WTC11 (cell line): ENCODE results near the gene MSH3.

Experiments used
- IRF2 ChIP-seq: sonication (generic); formaldehyde crosslinking; IDR thresholded peaks from 2 replicates; pipeline ENCODE4 v1.8.0; 2022; ENCODE audit warnings: low read depth, missing genetic modification reagents, borderline replicate concordance
- NR2C2 ChIP-seq: sonication (generic); formaldehyde crosslinking; IDR thresholded peaks from 2 replicates; pipeline ENCODE4 v1.8.0; 2022; ENCODE audit warnings: mild to moderate bottlenecking, missing genetic modification reagents
- RELA ChIP-seq: sonication (generic); formaldehyde crosslinking; IDR thresholded peaks from 2 replicates; pipeline ENCODE4 v1.8.1; 2022; ENCODE audit warnings: missing genetic modification reagents, mild to moderate bottlenecking, borderline replicate concordance
- SMAD3 ChIP-seq: sonication (generic); formaldehyde crosslinking; IDR thresholded peaks from 2 replicates; pipeline ENCODE4 v1.8.0; 2022; ENCODE audit warnings: missing genetic modification reagents, mild to moderate bottlenecking, borderline replicate concordance
- ZNF138 ChIP-seq: sonication (generic); formaldehyde crosslinking; conservative IDR thresholded peaks from 2 replicates; pipeline ENCODE4 v1.8.1; 2022; ENCODE audit warnings: mild to moderate bottlenecking, moderate library complexity, missing genetic modification reagents
- TF ChIP-seq, protein P1 (sequence below): sonication (generic); formaldehyde crosslinking; conservative IDR thresholded peaks from 2 replicates; pipeline ENCODE4 v1.8.1; 2022; ENCODE audit warnings: mild to moderate bottlenecking, missing genetic modification reagents
- TF ChIP-seq, protein P2 (sequence below): fragments of 200-600 bp; IDR thresholded peaks from 2 replicates; pipeline ENCODE4 v1.8.0; 2022; ENCODE audit warnings: antibody characterized with exemption

- no peak for TF ChIP-seq IRF2
- TF ChIP-seq, protein P1, sequence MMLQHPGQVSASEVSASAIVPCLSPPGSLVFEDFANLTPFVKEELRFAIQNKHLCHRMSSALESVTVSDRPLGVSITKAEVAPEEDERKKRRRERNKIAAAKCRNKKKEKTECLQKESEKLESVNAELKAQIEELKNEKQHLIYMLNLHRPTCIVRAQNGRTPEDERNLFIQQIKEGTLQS, result no peak
- TF ChIP-seq RELA (CRISPR knock-in tag), result no peak
- TF ChIP-seq ZNF138, result no peak
- TF ChIP-seq SMAD3 (CRISPR knock-in tag), result no peak
- TF ChIP-seq, protein P2, sequence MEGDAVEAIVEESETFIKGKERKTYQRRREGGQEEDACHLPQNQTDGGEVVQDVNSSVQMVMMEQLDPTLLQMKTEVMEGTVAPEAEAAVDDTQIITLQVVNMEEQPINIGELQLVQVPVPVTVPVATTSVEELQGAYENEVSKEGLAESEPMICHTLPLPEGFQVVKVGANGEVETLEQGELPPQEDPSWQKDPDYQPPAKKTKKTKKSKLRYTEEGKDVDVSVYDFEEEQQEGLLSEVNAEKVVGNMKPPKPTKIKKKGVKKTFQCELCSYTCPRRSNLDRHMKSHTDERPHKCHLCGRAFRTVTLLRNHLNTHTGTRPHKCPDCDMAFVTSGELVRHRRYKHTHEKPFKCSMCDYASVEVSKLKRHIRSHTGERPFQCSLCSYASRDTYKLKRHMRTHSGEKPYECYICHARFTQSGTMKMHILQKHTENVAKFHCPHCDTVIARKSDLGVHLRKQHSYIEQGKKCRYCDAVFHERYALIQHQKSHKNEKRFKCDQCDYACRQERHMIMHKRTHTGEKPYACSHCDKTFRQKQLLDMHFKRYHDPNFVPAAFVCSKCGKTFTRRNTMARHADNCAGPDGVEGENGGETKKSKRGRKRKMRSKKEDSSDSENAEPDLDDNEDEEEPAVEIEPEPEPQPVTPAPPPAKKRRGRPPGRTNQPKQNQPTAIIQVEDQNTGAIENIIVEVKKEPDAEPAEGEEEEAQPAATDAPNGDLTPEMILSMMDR, result no peak
- no peak for TF ChIP-seq NR2C2 (CRISPR knock-in tag)
These were observed 110.3 kb downstream of the MSH3 start for GRCh38 chr5:80764786-80765185.
